Measurements from ENCODE around the gene TRIM41. TPM values are rescaled to one million over a fixed set of nuclear protein-coding genes. Genes with fewer than 3 reads are reported as not detected.
A peak's percentile ranks its signal among the peaks of the same experiment; 100 is the strongest.

TRIM41 gene
- total RNA-seq, 1 donor from 2014 or later, result 31.2 TPM

GRCh38 chr5:181223729-181224389 is 778 bp downstream of the TRIM41 start:
- no peak for DNase-seq (ENCODE audit: extremely low spot score, unreplicated experiment)
- Mint-ChIP-seq H3K9me3 (no peaks in the 10 kb centered on the region), H3K36me3 (peaks cover 9% of the 10 kb centered on the region), H3K4me1 (ENCODE audit: unreplicated experiment) (peaks cover 25% of the 10 kb centered on the region), H3K27ac (peak overlapping the region; percentile 100), H3K27me3 (peaks cover 13% of the 10 kb centered on the region), H3K4me3 (peak overlapping the region; percentile 99)
- TF ChIP-seq CTCF (conservative IDR thresholded peaks at IDR 0.05), result no peak

GRCh38 chr5:181224390-181225229 is 1.5 kb downstream of the TRIM41 start:
- peak overlapping the region; percentile 100 for H3K27ac Mint-ChIP-seq
- peaks cover 13% of the 10 kb centered on the region for H3K36me3 Mint-ChIP-seq
- peak overlapping the region; percentile 99 for H3K4me3 Mint-ChIP-seq
- no peak for DNase-seq (ENCODE audit: extremely low spot score, unreplicated experiment)
- H3K9me3 Mint-ChIP-seq, result no peaks in the 10 kb centered on the region
- H3K27me3 Mint-ChIP-seq, result peaks cover 13% of the 10 kb centered on the region
- no peak for TF ChIP-seq CTCF (conservative IDR thresholded peaks at IDR 0.05)
- peaks cover 25% of the 10 kb centered on the region for H3K4me1 Mint-ChIP-seq (ENCODE audit: unreplicated experiment)

- Mint-ChIP-seq H3K27me3 (no peaks in the 10 kb centered on the region), H3K36me3 (peaks cover 13% of the 10 kb centered on the region), H3K4me3 (no peak overlapping the region), H3K9me3 (no peaks in the 10 kb centered on the region), H3K4me1 (ENCODE audit: unreplicated experiment) (peaks cover 4% of the 10 kb centered on the region), H3K27ac (no peak overlapping the region)
- TF ChIP-seq CTCF (conservative IDR thresholded peaks at IDR 0.05), result no peak
- DNase-seq (ENCODE audit: extremely low spot score, unreplicated experiment), result no peak
These were observed 6.9 kb downstream of the TRIM41 start for GRCh38 chr5:181229996-181230395.

GRCh38 chr5:181230551-181230950 is 7.5 kb downstream of the TRIM41 start:
- H3K27ac Mint-ChIP-seq, result no peak overlapping the region
- no peak overlapping the region for H3K4me3 Mint-ChIP-seq
- H3K36me3 Mint-ChIP-seq, result peaks cover 16% of the 10 kb centered on the region
- no peak for DNase-seq (ENCODE audit: extremely low spot score, unreplicated experiment)
- H3K27me3 Mint-ChIP-seq, result no peaks in the 10 kb centered on the region
- peaks cover 4% of the 10 kb centered on the region for H3K4me1 Mint-ChIP-seq (ENCODE audit: unreplicated experiment)
- no peak for TF ChIP-seq CTCF (conservative IDR thresholded peaks at IDR 0.05)
- no peaks in the 10 kb centered on the region for H3K9me3 Mint-ChIP-seq

GRCh38 chr5:181231432-181231831 is 8.4 kb downstream of the TRIM41 start:
- Mint-ChIP-seq H3K4me1 (ENCODE audit: unreplicated experiment) (peaks cover 4% of the 10 kb centered on the region), H3K4me3 (no peak overlapping the region), H3K9me3 (no peaks in the 10 kb centered on the region), H3K27me3 (no peaks in the 10 kb centered on the region), H3K36me3 (peaks cover 17% of the 10 kb centered on the region), H3K27ac (no peak overlapping the region)
- no peak for TF ChIP-seq CTCF (conservative IDR thresholded peaks at IDR 0.05)
- DNase-seq (ENCODE audit: extremely low spot score, unreplicated experiment), result no peak

Data from type B pancreatic cell (in vitro differentiated cells).